GM06990 (cell line): ENCODE measurements around the gene HDGFL3.
"Not testable (repeated sequence)": the region's sequence is repeated elsewhere in the genome, so short reads cannot be mapped to it uniquely, and the experiment has no call there.

Source experiments
- DNase-seq: peaks from one replicate; pipeline ENCODE4 v3.0.0-alpha.2; 2011; ENCODE audit not compliant: insufficient read length; ENCODE audit errors: extremely low read depth
- H3K27me3 ChIP-seq: replicated peaks from 2 replicates; pipeline ENCODE4 v1.6.0; 2011; ENCODE audit warnings: low read length; ENCODE audit not compliant: control insufficient read depth, insufficient read depth
- H3K36me3 ChIP-seq: 2 replicates; pipeline ENCODE4 v1.5.1; 2011; ENCODE audit warnings: low read length; ENCODE audit not compliant: control insufficient read depth, insufficient read depth
- H3K4me3 ChIP-seq: replicated peaks from 2 replicates; pipeline ENCODE4 v1.5.1; 2011; ENCODE audit warnings: low read depth, mild to moderate bottlenecking, control low read depth, low read length
- TF ChIP-seq, protein P1 (sequence below): IDR thresholded peaks from 2 replicates; pipeline ENCODE4 v1.5.1; 2011; ENCODE audit warnings: low read length, control low read depth, mild to moderate bottlenecking, inconsistent platforms; ENCODE audit not compliant: insufficient read depth, poor library complexity, severe bottlenecking

The HDGFL3 gene

DNA sequence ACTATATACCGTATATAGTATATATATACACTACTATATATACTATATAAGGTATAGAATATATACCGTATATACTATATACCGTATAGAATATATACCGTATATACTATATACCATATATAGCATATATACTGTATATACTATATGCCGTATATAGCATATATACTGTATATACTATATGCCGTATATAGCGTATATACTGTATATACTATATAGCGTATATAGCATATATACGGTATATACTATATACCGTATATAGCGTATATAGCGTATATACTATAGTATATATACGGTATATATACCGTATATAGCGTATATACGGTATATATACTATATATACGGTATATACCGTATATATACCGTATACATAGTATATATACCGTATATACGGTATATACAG lies 22.6 kb upstream of the HDGFL3 start:
- TF ChIP-seq, protein P1, sequence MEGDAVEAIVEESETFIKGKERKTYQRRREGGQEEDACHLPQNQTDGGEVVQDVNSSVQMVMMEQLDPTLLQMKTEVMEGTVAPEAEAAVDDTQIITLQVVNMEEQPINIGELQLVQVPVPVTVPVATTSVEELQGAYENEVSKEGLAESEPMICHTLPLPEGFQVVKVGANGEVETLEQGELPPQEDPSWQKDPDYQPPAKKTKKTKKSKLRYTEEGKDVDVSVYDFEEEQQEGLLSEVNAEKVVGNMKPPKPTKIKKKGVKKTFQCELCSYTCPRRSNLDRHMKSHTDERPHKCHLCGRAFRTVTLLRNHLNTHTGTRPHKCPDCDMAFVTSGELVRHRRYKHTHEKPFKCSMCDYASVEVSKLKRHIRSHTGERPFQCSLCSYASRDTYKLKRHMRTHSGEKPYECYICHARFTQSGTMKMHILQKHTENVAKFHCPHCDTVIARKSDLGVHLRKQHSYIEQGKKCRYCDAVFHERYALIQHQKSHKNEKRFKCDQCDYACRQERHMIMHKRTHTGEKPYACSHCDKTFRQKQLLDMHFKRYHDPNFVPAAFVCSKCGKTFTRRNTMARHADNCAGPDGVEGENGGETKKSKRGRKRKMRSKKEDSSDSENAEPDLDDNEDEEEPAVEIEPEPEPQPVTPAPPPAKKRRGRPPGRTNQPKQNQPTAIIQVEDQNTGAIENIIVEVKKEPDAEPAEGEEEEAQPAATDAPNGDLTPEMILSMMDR = no peak
- Histone ChIP-seq H3K27me3 (no peaks in the 10 kb centered on the region), H3K36me3 (no peaks in the 10 kb centered on the region), H3K4me3 (no peak overlapping the region)
- no peak for DNase-seq

DNA sequence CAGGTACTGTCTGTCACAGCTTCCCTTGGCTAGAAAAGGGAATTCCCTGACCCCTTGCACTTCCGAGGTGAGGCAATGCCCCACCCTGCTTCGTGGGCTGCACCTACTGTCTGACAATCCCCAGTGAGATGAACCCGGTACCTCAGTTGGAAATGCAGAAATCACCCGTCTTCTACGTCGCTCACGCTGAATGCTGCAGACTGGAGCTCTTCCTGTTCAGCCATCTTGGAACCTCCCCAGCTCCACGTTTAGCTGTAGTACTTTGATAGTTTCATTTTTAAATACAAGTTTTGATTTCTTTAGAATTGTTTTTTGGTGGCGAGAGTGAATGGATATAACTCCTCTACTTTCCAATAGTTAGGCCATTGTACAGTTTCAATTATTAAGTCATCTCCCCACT lies 17.8 kb upstream of the HDGFL3 start:
- Histone ChIP-seq H3K27me3 (no peaks in the 10 kb centered on the region), H3K4me3 (no peak overlapping the region), H3K36me3 (no peaks in the 10 kb centered on the region)
- TF ChIP-seq, protein P1 = no peak
- DNase-seq = no peak

DNA sequence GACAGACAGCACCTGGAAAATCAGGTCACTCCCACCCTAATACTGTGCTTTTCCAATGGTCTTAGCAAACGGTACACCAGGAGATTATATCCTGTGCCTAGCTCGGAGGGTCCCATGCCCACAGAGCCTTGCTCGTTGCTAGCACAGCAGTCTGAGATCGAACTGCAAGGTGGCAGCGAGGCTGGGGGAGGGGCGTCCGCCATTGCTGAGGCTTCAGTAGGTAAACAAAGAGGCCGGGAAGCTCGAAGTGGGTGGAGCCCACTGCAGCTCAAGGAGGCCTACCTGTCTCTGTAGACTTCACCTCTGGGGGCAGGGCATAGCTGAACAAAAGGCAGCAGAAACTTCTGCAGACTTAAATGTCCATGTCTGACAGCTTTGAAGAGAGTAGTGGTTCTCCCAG lies 14.2 kb upstream of the HDGFL3 start:
- not testable (repeated sequence) for H3K4me3 ChIP-seq, H3K27me3 ChIP-seq, DNase-seq, H3K36me3 ChIP-seq

DNA sequence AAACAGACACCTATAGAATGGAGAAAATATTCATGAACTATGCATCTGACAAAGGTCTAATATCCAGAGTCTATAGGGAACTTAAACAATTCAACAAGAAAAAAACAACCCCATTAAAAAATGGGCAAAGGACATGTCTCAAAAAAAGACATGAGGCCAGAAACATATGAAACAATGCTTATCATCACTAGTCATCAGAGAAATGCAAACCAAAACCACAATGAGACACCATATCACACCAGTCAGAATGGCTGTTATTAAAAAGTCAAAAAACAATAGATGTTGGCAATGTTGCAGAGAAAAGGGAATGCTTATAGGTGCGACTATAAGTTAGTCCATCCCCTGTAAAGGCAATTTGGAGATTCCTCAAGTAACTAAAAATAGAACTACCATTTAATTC lies 11.4 kb upstream of the HDGFL3 start:
- no peak for DNase-seq
- Histone ChIP-seq H3K4me3 (no peak overlapping the region), H3K27me3 (no peaks in the 10 kb centered on the region), H3K36me3 (no peaks in the 10 kb centered on the region)
- TF ChIP-seq, protein P1 = no peak

DNA sequence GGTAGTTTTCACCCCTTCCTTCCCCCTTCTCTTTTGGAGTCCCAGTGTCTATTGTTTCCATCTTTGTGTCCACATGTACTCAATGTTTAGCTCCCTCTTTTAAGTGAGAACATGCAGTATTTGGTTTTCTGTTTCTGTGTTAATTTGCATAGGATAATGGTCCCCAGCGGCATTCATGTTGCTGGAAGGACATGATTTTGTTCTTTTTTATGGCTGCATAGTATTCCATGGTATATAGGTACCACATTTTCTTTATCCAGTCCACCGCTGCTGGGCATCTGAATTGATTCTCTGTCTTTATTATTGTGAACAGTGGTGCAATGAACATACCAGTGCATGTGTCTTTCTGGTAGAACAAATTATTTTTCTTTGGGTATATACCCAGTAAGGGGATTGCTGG lies 7.7 kb upstream of the HDGFL3 start:
- H3K36me3 ChIP-seq = no peaks in the 10 kb centered on the region
- no peak for DNase-seq
- TF ChIP-seq, protein P1 = no peak
- H3K27me3 ChIP-seq = no peaks in the 10 kb centered on the region
- no peak overlapping the region for H3K4me3 ChIP-seq

DNA sequence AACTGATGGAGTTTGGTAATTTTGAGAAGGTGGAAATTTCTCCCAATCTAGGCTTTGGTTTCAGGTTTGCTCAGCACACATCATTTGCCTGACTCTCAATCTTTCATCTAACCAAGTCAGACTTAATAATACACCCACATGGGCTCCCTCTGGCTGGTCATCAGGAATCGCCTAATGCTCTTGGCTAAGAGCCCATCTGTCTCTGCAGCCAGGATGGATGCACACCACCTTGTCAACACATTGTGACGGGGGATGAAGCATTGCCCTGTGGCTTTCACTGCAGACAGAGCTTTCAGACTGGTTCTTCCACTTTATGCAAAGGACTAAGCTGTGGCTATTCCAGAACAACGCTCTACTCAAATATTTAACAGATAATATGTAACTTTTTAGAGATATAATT lies 3.0 kb upstream of the HDGFL3 start:
- TF ChIP-seq, protein P1 = peak; percentile 12
- DNase-seq = no peak
- no peaks in the 10 kb centered on the region for H3K27me3 ChIP-seq
- no peaks in the 10 kb centered on the region for H3K36me3 ChIP-seq
- H3K4me3 ChIP-seq = no peak overlapping the region
